HG03135 (cell line): ENCODE results near the gene CPLANE1.

Experiments
- ATAC-seq: cut with Tn5 transposase; IDR thresholded peaks from one replicate; pipeline ENCODE4 v1.9.1; 2021; ENCODE audit warnings: mild to moderate bottlenecking, moderate library complexity; ENCODE audit not compliant: unreplicated experiment

CPLANE1 gene

DNA sequence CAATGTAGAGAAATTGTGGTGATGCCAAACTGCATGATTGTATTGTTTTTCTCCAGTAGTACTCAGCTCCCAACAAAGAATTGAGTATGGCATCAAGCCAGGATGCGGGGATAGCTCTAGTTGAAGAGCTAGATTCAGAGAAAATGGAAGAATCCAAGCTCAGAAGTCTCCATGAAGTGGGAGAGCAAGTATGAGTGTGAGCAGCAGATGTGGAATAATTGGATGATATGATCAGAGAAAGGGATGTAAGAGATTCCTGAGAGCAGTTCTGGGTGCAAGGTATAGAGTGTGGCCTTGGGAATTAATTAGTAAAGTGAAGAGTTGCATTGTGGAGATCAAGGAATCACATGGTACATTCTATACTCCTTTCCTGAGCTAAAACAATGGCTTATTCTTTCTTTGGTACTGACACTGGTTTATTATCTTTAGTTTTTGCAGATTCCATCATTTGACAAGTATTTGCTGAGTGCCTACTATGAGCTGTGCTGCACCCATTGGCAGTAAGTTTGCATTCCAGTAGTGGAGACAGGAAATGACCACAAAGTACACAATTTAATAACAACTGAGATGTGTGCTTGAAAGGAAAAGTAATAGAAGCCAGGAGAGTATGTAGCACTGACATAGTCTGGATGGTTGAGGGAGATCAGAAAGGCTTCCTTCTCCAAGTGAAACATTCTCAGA, 177.1 kb downstream of the CPLANE1 start:
- no peak for ATAC-seq

DNA sequence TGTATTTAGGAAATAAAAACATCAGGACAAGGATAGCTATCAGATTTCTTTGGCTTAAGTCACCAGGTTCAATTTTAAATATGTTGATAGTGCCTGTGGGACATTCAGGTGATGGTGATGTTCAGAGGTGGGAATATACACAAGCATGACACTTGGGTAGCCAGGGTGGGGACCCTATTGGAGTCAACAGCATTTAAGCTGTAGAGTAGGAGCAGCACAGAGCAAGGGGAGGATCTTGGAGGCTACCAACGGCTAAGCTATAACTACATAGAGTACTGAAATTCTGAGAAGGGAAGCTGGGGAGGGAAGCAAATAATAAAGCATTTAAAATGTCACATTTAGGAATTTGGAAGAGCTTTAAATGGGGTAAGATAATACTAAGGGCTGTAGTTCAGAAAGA, 177.7 kb downstream of the CPLANE1 start:
- no peak for ATAC-seq

DNA sequence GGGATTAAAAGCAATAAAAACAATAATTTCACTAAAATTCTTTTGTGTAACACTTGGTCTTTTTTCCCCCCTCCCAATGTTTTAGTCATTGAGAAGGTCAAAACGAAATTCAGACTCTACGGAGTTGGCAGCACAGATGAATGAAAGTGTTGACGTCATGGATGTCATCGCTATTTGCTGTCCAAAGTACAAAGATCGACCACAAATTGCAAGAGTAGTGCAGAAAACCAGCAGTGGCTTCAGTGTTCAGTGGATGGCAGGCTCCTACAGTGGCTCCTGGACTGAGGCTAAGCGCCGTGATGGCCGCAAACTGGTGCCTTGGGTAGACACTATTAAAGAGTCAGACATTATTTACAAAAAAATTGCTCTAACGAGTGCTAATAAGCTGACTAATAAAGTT, 184.7 kb downstream of the CPLANE1 start:
- ATAC-seq: no peak

DNA sequence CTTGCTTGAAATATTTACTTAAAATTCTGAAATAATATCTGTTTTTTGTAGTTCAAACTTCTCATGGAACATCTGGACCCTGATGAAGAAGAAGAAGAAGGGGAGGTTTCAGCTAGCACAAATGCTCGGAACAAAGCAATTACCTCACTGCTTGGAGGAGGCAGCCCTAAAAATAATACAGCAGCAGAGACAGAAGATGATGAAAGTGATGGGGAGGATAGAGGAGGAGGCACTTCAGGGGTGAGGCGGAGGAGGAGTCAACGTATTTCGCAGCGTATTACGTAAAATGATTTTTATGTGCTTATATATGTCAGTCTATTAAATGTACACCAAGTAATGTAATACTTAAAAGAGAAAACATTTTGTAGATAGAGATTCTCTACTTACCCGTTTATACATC, 185.4 kb downstream of the CPLANE1 start:
- no peak for ATAC-seq

DNA sequence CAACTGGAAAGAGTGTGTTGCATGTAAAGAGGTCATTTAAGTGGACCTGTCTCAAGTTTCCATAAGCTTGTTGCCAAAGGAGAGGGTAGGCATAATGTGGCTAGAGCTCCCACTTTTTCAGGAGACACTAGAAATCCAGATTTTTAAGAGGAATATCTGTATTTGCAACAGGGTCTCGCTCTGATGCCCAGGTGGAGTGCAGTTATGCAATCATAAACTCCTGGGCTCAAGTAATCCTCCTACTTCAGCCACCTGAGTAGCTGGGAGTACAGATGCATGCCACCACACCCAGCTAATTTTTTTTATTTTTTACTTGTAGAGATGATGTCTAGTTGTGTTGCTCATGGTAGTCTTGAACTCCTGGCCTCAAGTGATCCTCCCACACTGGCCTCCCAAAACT, 189.1 kb downstream of the CPLANE1 start:
- ATAC-seq: no peak

DNA sequence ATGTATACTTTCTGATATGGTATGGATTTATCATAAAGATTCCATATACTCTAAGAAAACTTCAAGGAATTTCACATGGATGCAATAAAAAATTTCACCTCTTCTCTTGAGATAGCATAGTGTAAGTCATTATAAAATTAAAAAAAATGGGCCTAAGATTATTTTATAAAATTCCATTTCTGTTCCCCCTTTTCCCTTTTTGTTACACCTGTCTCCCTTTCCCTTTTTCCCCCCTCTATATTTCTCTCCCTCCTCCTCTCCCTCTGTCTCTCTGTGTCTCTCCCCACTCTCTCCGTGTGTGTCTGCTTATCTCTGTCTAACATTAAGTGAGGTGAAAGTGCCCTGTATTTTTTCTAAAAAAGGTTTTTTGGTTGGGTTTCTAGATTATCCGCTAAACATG, 192.4 kb downstream of the CPLANE1 start:
- ATAC-seq: no peak
